GM18909 (cell line): ENCODE results near the gene KANSL1.
"Not testable (repeated sequence)": the region's sequence is repeated elsewhere in the genome, so short reads cannot be mapped to it uniquely, and the experiment has no call there.

Experiments
- ATAC-seq: cut with Tn5 transposase; IDR thresholded peaks from one replicate; pipeline ENCODE4 v1.9.1; 2021; ENCODE audit warnings: mild to moderate bottlenecking; ENCODE audit not compliant: unreplicated experiment, poor library complexity

Gene KANSL1

DNA sequence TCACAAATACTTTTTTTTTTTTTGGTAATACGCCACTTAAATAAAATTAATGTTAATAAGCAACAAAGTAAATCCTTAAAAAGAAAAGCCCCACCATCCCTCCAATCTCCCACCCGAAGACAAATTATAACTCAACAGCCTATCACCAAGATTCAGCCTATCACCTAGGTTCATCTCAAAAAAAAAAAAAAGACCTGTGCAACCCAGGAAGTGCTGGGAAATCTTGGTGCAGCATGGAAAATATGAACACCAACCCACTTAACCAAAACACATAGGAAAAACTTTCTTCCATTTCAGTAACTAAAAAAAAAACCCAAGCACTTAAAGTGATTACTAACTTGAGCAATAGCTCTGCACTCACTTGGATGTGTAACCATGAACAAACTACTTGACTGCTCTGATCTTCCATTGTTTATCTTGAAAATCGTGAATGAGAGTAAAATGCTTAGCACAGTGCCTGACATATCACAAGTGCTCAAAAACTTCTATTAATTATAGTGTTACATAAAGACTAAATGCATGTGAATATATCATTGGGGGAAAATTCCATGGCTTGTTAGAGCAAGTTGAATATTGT is 103.8 kb downstream of the KANSL1 start:
- no peak for ATAC-seq

DNA sequence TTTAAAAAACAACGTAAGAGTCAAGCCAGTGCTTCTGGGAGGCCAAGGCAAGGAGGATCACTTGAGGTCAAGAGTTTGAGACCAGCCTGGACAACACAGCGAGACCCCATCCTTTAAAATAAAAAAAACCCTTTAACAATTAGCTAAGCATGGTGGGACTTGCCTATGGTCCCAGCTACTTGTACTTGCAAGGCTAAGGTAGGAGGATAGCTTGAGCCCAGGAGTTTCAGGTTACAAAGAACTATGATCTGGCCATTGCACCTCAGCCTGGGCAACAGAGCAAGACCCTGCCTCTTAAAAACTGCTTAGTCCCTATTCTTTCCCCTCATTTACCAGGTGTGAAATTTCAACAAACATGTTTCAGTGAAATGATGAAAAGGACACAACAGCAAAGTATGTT is 104.6 kb downstream of the KANSL1 start:
- ATAC-seq = no peak

DNA sequence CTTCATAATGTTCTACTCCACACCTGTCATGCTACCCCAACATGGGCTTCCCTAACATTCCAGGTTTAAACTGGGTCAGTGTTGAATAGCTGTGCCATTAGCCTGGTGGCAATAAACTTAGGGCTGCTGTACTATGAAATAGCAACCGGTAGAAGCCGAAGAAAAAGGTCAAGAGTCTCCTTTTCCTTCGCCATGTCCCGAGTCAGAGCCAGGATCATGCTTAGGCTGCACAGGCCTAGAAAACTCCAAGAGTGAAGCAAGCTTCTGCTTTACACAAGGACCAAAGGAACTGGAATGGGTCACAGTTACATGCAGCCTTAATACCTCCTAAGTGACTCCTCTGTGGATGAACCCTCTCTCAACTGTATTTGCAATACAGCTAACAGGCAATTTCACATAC is 105.4 kb downstream of the KANSL1 start:
- not testable (repeated sequence) for ATAC-seq

DNA sequence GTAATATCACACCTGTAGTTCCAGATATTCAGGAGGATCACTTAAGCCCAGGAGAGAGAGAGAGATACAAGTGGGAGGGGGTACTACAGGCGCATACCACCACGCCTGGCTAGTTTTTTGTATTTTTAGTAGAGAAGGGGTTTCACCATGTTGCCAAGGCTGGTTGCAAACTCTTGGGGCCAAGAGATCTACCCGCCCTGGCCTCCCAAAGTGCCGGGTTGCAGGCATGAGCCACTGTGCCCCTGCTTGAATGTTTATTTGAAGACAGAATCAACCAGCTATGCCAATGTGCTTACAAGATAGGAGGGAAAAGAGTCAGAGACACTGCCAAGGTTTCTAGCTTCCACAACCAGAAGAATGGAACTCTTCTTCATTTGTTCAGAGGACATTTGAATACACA is 106.4 kb downstream of the KANSL1 start:
- ATAC-seq = no peak

GRCh38 chr17:46085522-46085921 is 107.7 kb downstream of the KANSL1 start:
- ATAC-seq = no peak

GRCh38 chr17:46082257-46082656 is 111.0 kb downstream of the KANSL1 start:
- no peak for ATAC-seq

GRCh38 chr17:46081018-46081320 is 112.3 kb downstream of the KANSL1 start:
- no peak for ATAC-seq

DNA sequence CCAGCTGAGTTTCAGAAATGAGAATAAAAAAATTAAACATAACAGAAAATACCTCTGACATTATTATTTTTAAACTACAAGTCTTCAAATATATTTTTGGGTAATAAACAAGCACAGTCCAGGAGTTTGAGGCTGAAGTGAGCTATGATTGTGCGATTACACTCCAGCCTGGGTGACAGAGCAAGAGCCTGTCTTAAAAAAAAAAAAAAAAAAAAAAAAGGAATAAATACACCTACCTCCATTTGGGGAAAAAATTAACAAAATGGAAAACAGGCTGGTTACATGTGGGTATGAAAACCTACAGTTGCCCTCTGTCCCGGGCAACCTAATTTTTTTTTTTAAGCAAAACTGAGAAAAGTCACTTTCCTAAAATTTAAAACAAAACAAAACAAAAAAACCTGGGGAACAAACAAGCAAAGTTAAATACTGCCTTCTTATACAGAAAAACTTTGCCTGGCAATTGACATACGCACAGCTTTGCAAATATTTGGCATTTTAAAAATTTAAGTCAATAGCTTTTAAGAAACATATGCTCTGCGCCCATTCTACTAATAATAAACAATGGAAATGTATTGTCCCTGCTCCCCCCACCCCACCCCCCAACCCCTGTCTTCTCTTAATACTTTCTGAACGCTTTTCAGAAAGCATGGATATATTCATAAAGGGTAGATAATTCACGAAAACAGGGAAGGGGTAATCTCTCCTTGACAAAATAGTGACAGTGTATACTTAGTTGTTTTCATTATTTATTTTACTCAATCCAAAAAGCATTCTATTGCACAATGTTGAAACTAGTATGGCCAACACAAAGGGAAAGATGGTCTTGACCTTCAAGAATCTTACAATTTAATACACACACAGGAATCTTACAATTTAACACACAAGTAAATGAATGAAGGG is 112.9 kb downstream of the KANSL1 start:
- ATAC-seq = no peak

DNA sequence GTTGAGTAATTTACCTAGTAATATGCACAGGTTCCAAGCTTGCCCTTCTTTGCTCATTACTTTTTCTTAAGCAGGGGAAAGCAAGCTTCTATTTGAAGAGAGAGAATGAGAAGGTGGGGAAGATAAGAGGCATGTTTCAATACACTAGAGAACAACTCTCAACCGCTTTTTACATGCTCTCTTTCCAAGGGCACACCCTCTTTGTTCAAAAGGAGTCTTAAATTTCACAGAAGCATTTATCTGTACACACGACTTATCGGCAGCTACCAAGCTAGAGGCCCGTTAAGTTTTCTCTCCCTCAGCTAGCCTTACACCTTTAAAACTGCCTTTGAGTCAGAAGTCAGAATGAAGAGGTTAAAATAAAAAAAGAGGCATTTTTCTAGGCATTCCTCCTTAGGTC is 114.6 kb downstream of the KANSL1 start:
- no peak for ATAC-seq

- ATAC-seq = no peak
These were observed 118.7 kb downstream of the KANSL1 start for GRCh38 chr17:46074540-46074939.

DNA sequence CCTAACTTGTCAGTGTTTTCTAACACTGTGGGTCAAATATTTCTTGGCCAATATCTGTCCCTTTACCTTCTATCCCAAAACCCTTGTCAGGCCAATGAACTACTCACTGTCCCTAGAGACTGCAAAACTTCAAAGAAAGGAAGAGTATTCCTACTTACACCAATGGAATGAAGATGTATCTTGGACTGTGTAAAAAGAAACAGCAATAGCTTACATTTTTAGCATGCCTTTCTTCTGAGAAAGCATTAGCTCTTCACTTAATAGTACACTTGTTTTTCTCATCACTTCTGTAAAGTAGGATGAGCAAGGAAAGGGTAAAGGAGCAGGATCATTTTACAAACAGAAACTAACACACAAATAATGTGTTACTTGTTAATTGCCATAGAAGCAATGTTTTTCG is 120.2 kb downstream of the KANSL1 start:
- no peak for ATAC-seq

DNA sequence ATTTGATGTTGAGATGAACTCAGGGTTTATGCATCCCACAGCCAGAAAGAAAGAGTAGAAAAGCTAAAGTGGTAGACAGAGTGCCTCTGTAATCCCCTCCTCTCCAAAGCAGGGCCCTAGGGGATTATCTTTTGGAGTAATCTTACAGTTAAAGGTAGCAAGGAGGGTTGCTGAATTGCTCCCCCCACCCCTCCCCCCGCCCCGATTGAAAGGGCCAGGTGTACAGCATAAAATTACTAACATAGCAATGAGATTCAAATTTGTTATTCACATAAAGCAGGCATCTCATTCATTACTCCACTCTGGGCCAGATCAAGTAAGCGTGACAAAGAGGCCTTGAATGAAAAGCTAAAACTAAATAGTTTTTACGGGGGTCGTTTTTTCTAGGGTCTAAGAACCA is 121.4 kb downstream of the KANSL1 start:
- no peak for ATAC-seq

DNA sequence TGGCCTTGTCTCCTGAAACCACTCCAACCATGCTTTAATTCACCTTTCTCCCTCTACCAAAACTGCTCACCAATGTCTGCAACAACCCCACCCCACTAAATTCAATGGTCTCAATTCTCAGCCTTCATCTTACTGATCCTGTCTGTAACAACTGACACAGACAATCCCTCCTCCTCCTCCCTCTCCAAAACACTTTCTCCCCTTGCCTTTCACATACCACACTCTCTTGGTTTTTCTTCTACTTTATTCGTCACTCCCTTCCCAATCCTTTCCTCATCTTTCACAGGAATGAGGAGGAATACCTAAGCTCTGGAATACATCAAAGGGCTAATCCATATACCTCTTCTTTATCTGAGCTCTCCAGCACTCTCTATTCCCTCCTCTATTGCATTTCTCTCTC is 128.8 kb downstream of the KANSL1 start:
- ATAC-seq = no peak

DNA sequence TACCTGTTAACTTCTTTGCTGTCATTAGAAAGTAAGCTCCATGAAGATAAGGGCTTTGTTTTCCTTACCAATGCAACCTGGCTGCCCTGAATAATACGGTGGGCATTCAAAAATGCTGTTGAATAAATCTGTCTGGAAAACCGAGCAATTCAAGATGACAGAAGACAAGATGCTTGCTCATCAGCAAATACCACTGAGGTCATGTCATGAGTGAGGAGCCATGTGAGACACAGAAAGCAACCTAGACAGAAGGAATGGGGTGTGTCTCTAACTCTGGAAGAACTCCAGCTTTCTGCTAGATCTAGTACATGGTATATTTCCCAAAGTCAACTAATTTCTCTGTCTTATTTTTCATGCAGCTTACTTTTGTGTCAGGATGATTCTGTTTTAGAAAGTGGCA is 130.0 kb downstream of the KANSL1 start:
- no peak for ATAC-seq

GRCh38 chr17:46061435-46061834 is 131.8 kb downstream of the KANSL1 start:
- no peak for ATAC-seq

DNA sequence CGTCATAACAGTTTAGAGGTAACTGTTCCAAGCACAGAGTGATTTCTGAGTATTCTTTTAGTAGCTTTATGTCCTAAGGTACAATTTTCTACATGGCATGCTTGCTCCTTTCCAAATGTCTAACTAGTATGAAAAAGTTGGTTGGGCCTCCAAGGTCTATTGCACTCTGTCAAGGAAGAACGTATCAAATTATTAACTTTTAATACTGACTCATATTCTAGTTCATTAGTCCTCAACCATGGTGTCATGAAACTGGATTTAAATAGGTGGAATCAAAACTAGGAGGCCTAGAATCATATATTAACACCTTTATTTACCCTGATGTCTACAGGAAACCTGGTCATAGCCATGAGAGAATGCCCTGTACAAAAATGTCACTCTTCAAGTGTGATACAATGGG is 132.8 kb downstream of the KANSL1 start:
- ATAC-seq = no peak

DNA sequence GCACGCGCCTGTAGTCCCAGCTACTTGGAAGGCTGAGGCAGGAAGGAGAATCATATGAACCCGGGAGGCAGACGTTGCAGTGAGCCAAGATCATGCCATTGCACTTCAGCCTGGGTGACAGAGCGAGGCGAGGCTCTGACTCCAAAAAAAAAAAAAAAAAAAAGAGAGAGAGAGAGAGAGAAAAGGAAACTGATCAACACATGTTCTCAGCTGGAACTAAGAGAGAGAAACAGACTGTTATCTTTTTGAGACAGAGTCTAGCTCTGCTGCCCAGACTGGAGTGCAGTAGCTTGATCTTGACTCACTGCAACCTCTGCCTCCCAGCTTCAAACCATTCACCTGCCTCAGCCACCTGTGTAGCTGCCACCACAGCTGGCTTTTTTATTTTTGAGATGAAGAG is 133.7 kb downstream of the KANSL1 start:
- no peak for ATAC-seq

DNA sequence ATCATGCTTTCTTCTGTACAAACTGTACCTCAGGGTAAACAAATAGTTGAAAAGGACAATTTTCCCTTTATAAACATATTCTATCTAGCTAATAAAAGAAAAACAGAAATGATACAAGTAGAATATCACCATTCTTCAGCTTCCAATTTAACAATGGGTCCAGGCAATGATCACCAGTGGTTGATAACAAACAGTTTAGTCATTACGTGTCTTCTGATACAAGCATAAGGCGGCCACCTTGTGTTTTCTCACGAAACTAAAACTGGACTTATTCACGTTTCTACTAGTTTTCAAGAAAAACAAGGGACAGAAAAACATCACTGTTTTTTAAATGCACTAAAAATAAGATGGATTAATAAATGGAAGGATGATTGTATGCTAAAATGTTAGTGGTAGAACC is 135.9 kb downstream of the KANSL1 start:
- ATAC-seq = no peak

GRCh38 chr17:46056800-46057304 is 136.4 kb downstream of the KANSL1 start:
- ATAC-seq = no peak

GRCh38 chr17:46053911-46054534 is 139.2 kb downstream of the KANSL1 start:
- ATAC-seq = no peak

- ATAC-seq = no peak
These were observed 143.6 kb downstream of the KANSL1 start for GRCh38 chr17:46049656-46050055.

- no peak for ATAC-seq
These were observed 145.4 kb downstream of the KANSL1 start for GRCh38 chr17:46047856-46048255.
